Thyroid gland (tissue), 4 donors: ENCODE data around the gene C17orf107. TPM values are rescaled to one million over a fixed set of nuclear protein-coding genes. Genes with fewer than 3 reads are reported as not detected.

Source experiments
- DNase-seq, 2 donors: peaks; one replicate each; pipeline ENCODE4 v3.0.0-alpha.2; 2019
- H3K27ac ChIP-seq, 3 donors: fragments of 200-600 bp; sonication (generic); 1 replicate in 2 of 3; 2 replicates in 1 of 3; pipeline ENCODE4 v1.5.1; 2016 to 2019; ENCODE audit warnings: mild to moderate bottlenecking in 1 of 3, moderate library complexity in 1 of 3
- H3K27me3 ChIP-seq: fragments of 200-600 bp; sonication (generic); one replicate; pipeline ENCODE4 v1.5.1; 2019
- H3K36me3 ChIP-seq, 2 donors: fragments of 200-600 bp; sonication (generic); one replicate each; pipeline ENCODE4 v1.5.1; 2016 to 2019
- H3K4me1 ChIP-seq, 2 donors: fragments of 200-600 bp; sonication (generic); one replicate each; pipeline ENCODE4 v1.5.1; 2017 to 2019
- H3K4me3 ChIP-seq, 3 donors: fragments of 200-600 bp; sonication (generic); replicated peaks in 1 of 3; 1 replicate in 2 of 3; 2 replicates in 1 of 3; pipeline ENCODE4 v1.5.1; 2016; ENCODE audit warnings: mild to moderate bottlenecking in 1 of 3
- H3K9me3 ChIP-seq: fragments of 200-600 bp; sonication (generic); one replicate; pipeline ENCODE4 v1.5.1; 2017
- CTCF ChIP-seq, 6 experiments: fragments of 200-600 bp in 3 of 6; fragments of 450-650 bp in 3 of 6; sonication (generic) in 3 of 6; IDR thresholded peaks; one replicate each; pipeline ENCODE4 v1.5.1; 2016 to 2019; ENCODE audit warnings: antibody characterized with exemption in 6 of 6, mild to moderate bottlenecking in 2 of 6, inconsistent platforms in 1 of 6, moderate library complexity in 1 of 6
- POLR2A ChIP-seq, 2 donors: fragments of 450-650 bp; IDR thresholded peaks; one replicate each; pipeline ENCODE4 v1.6.1; 2017; ENCODE audit warnings: antibody characterized with exemption in 2 of 2, mild to moderate bottlenecking in 2 of 2, moderate library complexity in 1 of 2
- WGBS, 2 donors: methylation state at CpG; one replicate each; pipeline ENCODE4 v1.1.5; 2017; 5-methylcytosine and 5-hydroxymethylcytosine counted together
- intact Hi-C: fragments of 100-400 bp; cut with DNase I; formaldehyde crosslinking; loops from one replicate; pipeline ENCODE4 v1.15.1; 2023
- total RNA-seq, 4 donors: library from RNA; depleted of rRNA; stranded (reverse); fragments of >200 nt; gene quantifications; one replicate each; pipeline ENCODE4 v1.2.3, GENCODE V29; 2016

The C17orf107 gene
- total RNA-seq, 4 donors from 2014 or later: 0.33 to 1.9 (median 1.3) TPM

- peaks cover 7 to 10% of the 10 kb centered on the region in 2 donors for H3K36me3 ChIP-seq
- TF ChIP-seq CTCF (IDR thresholded peaks at IDR 0.05): no peak
- TF ChIP-seq POLR2A (IDR thresholded peaks at IDR 0.05): no peak
- H3K4me1 ChIP-seq: peaks cover 12 to 30% of the 10 kb centered on the region in 2 donors
- H3K4me3 ChIP-seq: peak overlapping the region in 1 of 3 donors; percentile 40
- intact Hi-C loops: no loop called here
- 11 to 22% methylated on average over 5 to 16 of the region's 65 CpGs for WGBS, 2 donors
- no peaks in the 10 kb centered on the region for H3K9me3 ChIP-seq
- DNase-seq: peak in 1 of 2 donors; percentile 18
- H3K27me3 ChIP-seq: peaks cover 8% of the 10 kb centered on the region
- H3K27ac ChIP-seq: no peak overlapping the region
These were observed 1.1 kb downstream of the C17orf107 start for GRCh38 chr17:4900231-4901107.

- 50 to 70% methylated on average over 8 to 27 of the region's 37 CpGs for WGBS, 2 donors
- Histone ChIP-seq H3K4me3 (no peak overlapping the region), H3K9me3 (no peaks in the 10 kb centered on the region), H3K4me1 (peaks cover 12 to 30% of the 10 kb centered on the region in 2 donors), H3K27me3 (peaks cover 8% of the 10 kb centered on the region), H3K27ac (no peak overlapping the region), H3K36me3 (peaks cover 0 to 5% of the 10 kb centered on the region in 2 donors)
- intact Hi-C loops: no loop called here
- DNase-seq: no peak
- TF ChIP-seq CTCF (IDR thresholded peaks at IDR 0.05) (no peak), POLR2A (IDR thresholded peaks at IDR 0.05) (no peak)
These were observed 1.8 kb downstream of the C17orf107 start for GRCh38 chr17:4901108-4901647.

GRCh38 chr17:4901648-4902344 is 2.5 kb downstream of the C17orf107 start:
- DNase-seq: peak in 1 of 2 donors; percentile 22
- peak overlapping the region in 2 of 3 donors; percentile 14 to 56 for H3K27ac ChIP-seq
- intact Hi-C loops: no loop called here

GRCh38 chr17:4902540-4902939 is 3.2 kb downstream of the C17orf107 start:
- H3K36me3 ChIP-seq: no peaks in the 10 kb centered on the region
- TF ChIP-seq CTCF (IDR thresholded peaks at IDR 0.05) (no peak), POLR2A (IDR thresholded peaks at IDR 0.05) (no peak)
- no peak for DNase-seq
- H3K4me3 ChIP-seq: no peak overlapping the region
- peaks cover 8% of the 10 kb centered on the region for H3K27me3 ChIP-seq
- H3K4me1 ChIP-seq: peaks cover 12 to 30% of the 10 kb centered on the region in 2 donors
- intact Hi-C loops: no loop called here
- H3K27ac ChIP-seq: peak overlapping the region in 1 of 3 donors; percentile 56
- 72 to 75% methylated on average over 8 of the region's 8 CpGs for WGBS, 2 donors
- H3K9me3 ChIP-seq: no peaks in the 10 kb centered on the region

More at GRCh38 chr17:4901648-4902344, 2.5 kb downstream of the C17orf107 start:
- H3K4me1 ChIP-seq: peaks cover 12 to 30% of the 10 kb centered on the region in 2 donors
- TF ChIP-seq CTCF (IDR thresholded peaks at IDR 0.05) (no peak), POLR2A (IDR thresholded peaks at IDR 0.05) (peak in 1 of 2 donors; percentile 31)
- WGBS, 2 donors: 43 to 69% methylated on average over 27 to 37 of the region's 48 CpGs
- H3K9me3 ChIP-seq: no peaks in the 10 kb centered on the region
- H3K4me3 ChIP-seq: no peak overlapping the region
- H3K36me3 ChIP-seq: no peaks in the 10 kb centered on the region
- H3K27me3 ChIP-seq: peaks cover 8% of the 10 kb centered on the region
